ENCODE results near the gene TAPBPL. TPM values are rescaled to one million over a fixed set of nuclear protein-coding genes. Genes with fewer than 3 reads are reported as not detected.
A peak's percentile ranks its signal among the peaks of the same experiment; 100 is the strongest.

Gene TAPBPL
- total and polyA plus RNA-seq, 2 of the 4 experiments (the other 2 are of a cell fraction): 3.4 to 12.1 TPM

GRCh38 chr12:6452245-6452943 is 552 bp downstream of the TAPBPL start:
- H3K79me1 ChIP-seq (ENCODE audit: low read depth in 1 of 2, low read length in 2 of 2): peaks cover 16 to 37% of the 10 kb centered on the region in 2 experiments
- DNase-seq (no peak), ATAC-seq (ENCODE audit: low read depth) (peak; percentile 30)
- H3K9me1 ChIP-seq (ENCODE audit: insufficient read depth, low read length): peaks cover 20% of the 10 kb centered on the region
- H2BK15ac ChIP-seq (ENCODE audit: low read depth, low read length): peak overlapping the region; percentile 64; the same call in 2 of the 3 replicates
- no TSS peak for BruUV-seq (replicated peaks)
- H3K14ac ChIP-seq (replicated peaks; ENCODE audit: low read depth, low read length): peak overlapping the region; percentile 99
- H4K91ac ChIP-seq (ENCODE audit: insufficient read depth, low read depth, low read length): peak overlapping the region; percentile 99
- no peak for TF ChIP-seq MAFK (IDR thresholded peaks at IDR 0.05; ENCODE audit: low read depth, low read length)
- no peak for TF ChIP-seq CTCF (conservative IDR thresholded peaks at IDR 0.05; ENCODE audit: low read depth, low read length)
- no peak for TF ChIP-seq BHLHE40 (IDR thresholded peaks at IDR 0.05; ENCODE audit: low read depth, low read length)
- no peak for TF ChIP-seq NFE2L2 (IDR thresholded peaks at IDR 0.05; ENCODE audit: low read depth, low read length)
- TF ChIP-seq SMC3 (IDR thresholded peaks at IDR 0.05; ENCODE audit: low read depth, low read length): no peak
- no peak for TF ChIP-seq RCOR1 (IDR thresholded peaks at IDR 0.05; ENCODE audit: insufficient replicate concordance, low read length)
- TF ChIP-seq USF2 (IDR thresholded peaks at IDR 0.05; ENCODE audit: low read depth, low read length): no peak
- TF ChIP-seq POLR2A (IDR thresholded peaks at IDR 0.05; ENCODE audit: low read depth, low read length): no peak
- TF ChIP-seq CEBPB (IDR thresholded peaks at IDR 0.05; ENCODE audit: low read depth, low read length): no peak
- dilution Hi-C loops (cut with HindIII; ENCODE audit: low sequenced_read_pairs, unreplicated experiment): no loop called here
- CTCF ChIA-PET: interaction anchor here (1.3 kb wide), 1 partner anchor 13 kb away, joined by 6 read pairs; no protein-coding TSS in a partner anchor
- H3K27ac ChIP-seq (ENCODE audit: insufficient read depth, low read length): peak overlapping the region; percentile 98
- intact Hi-C loops (cut with micrococcal nuclease): no loop called here
- peak overlapping the region; percentile 94 for H3K9ac ChIP-seq (ENCODE audit: low read depth, low read length)
- H2AK5ac ChIP-seq (ENCODE audit: low read depth, low read length): peak overlapping the region; percentile 99
- in situ Hi-C loops (cut with MboI; ENCODE audit: low sequenced_read_pairs): loop anchor here (25.0 kb wide), 1 partner anchor 265 kb away; no protein-coding TSS in a partner anchor
- peaks cover 16% of the 10 kb centered on the region for H3K4me1 ChIP-seq (ENCODE audit: control insufficient read depth, insufficient read depth, low read length)
- peak overlapping the region; percentile 95 for H2AFZ ChIP-seq (replicated peaks; ENCODE audit: low read length, poor library complexity)
- H3K36me3 ChIP-seq (ENCODE audit: control insufficient read depth, insufficient read depth, low read length): peaks cover 4% of the 10 kb centered on the region
- H3K9me3 ChIP-seq (ENCODE audit: control insufficient read depth, insufficient read depth, low read length): no peaks in the 10 kb centered on the region
- H3K4ac ChIP-seq (ENCODE audit: low read depth, low read length): peak overlapping the region; percentile 100
- peak overlapping the region; percentile 94 to 100 for H4K8ac ChIP-seq (ENCODE audit: low read depth in 2 of 2, low read length in 2 of 2)
- peak overlapping the region; percentile 96 for H3K56ac ChIP-seq (ENCODE audit: extremely low read depth, insufficient read depth, low read length)
- H3K23ac ChIP-seq (ENCODE audit: low read depth, low read length): peak overlapping the region; percentile 99
- H4K5ac ChIP-seq (ENCODE audit: low read depth, low read length): peak overlapping the region; percentile 99
- H2BK5ac ChIP-seq (ENCODE audit: low read depth, low read length, poor library complexity, severe bottlenecking): peak overlapping the region; percentile 96
- peak overlapping the region; percentile 87 for H3K4me2 ChIP-seq (ENCODE audit: low read depth, low read length)
- H2AK9ac ChIP-seq (replicated peaks; ENCODE audit: low read depth, low read length, poor library complexity): peak overlapping the region; percentile 98
- POLR2A ChIA-PET (ENCODE audit: unreplicated experiment): no interaction called here
- peak overlapping the region; percentile 77 for H2BK20ac ChIP-seq (ENCODE audit: low read depth, low read length)
- H4K20me1 ChIP-seq (ENCODE audit: insufficient read depth, low read length): no peaks in the 10 kb centered on the region
- no peaks in the 10 kb centered on the region for H3K27me3 ChIP-seq (ENCODE audit: control insufficient read depth, insufficient read depth, low read length)
- peak overlapping the region; percentile 95 for H3K18ac ChIP-seq (ENCODE audit: low read depth, low read length)
- H3K4me3 ChIP-seq (ENCODE audit: insufficient read depth, low read depth, low read length): peak overlapping the region; percentile 57
- peak overlapping the region; percentile 95 for H2BK120ac ChIP-seq (ENCODE audit: low read depth, low read length)
- WGBS, 2 experiments (ENCODE audit: extremely low coverage in 2 of 2, insufficient read length in 1 of 2): 30% methylated on average over 3 of the region's 9 CpGs; no CpG with 5 or more reads in 1 of the 2 experiments
